ENCODE measurements around the gene PARP11.

DNA sequence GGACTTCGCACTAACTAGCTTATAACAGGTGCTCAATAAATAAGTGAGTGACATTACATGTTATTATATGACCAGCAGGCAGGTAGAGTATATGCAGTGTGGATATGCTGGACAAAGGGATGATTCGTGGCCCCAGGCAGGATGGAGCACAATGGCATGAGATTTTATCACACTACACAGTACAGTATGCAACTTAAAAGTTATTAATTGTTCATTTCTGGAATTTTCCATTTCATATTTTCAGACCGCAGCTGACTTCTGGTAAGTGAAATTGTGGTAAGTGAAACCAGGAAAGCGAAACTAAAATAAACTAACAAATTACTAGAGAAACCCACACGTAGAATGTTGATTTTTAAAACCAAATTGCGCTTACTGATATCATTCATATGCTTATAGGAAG lies 3.3 kb downstream of the PARP11 start:
- TF ChIP-seq POLR2AphosphoS5 (IDR thresholded peaks at IDR 0.05; ENCODE audit: borderline replicate concordance, low read depth, low read length) (no peak), EZH2 (IDR thresholded peaks at IDR 0.05) (no peak)
